Thoracic aorta (tissue), 2 donors: ENCODE results near the gene DHCR24. TPM values are rescaled to one million over a fixed set of nuclear protein-coding genes. Genes with fewer than 3 reads are reported as not detected.

Source experiments
- ATAC-seq: fragments of 150-250 bp; one replicate; pipeline ENCODE4 v1.8.0; 2017; ENCODE audit warnings: low read depth; ENCODE audit not compliant: insufficient number of reproducible peaks, low FRiP score
- DNase-seq: peaks from one replicate; pipeline ENCODE4 v3.0.0-alpha.2; 2020; ENCODE audit warnings: low spot score
- H3K27ac ChIP-seq, 2 donors: fragments of 200-600 bp; sonication (generic); 1 replicate in 1 of 2; 2 replicates in 1 of 2; pipeline ENCODE4 v1.5.1; 2016; ENCODE audit warnings: mild to moderate bottlenecking in 2 of 2, moderate library complexity in 2 of 2
- H3K27me3 ChIP-seq: fragments of 200-600 bp; sonication (generic); replicated peaks from 2 replicates; pipeline ENCODE4 v1.6.0; 2016; ENCODE audit warnings: mild to moderate bottlenecking; ENCODE audit not compliant: insufficient read depth
- H3K36me3 ChIP-seq: fragments of 200-600 bp; sonication (generic); one replicate; pipeline ENCODE4 v1.5.1; 2016
- H3K4me1 ChIP-seq, 2 donors: fragments of 200-600 bp; sonication (generic); 1 replicate in 1 of 2; 2 replicates in 1 of 2; pipeline versions ENCODE4 v1.5.1 to v1.6.0; 2016; ENCODE audit warnings: low read depth in 2 of 2, mild to moderate bottlenecking in 1 of 2; ENCODE audit not compliant: control insufficient read depth in 1 of 2
- H3K4me3 ChIP-seq: fragments of 200-600 bp; sonication (generic); 2 replicates; pipeline ENCODE4 v1.5.1; 2016; ENCODE audit warnings: mild to moderate bottlenecking
- H3K9me3 ChIP-seq: fragments of 200-600 bp; sonication (generic); 2 replicates; pipeline ENCODE4 v1.5.1; 2016
- CTCF ChIP-seq: fragments of 200-600 bp; sonication (generic); IDR thresholded peaks from one replicate; pipeline ENCODE4 v1.5.1; 2019; ENCODE audit warnings: antibody characterized with exemption
- total RNA-seq, 2 donors: library from RNA; depleted of rRNA; stranded (reverse); fragments of >200 nt; gene quantifications; one replicate each; pipeline versions ENCODE4 v1.1.0 to v1.2.3, GENCODE V29; 2016

DHCR24 gene
- total RNA-seq, 2 donors from 2014 or later, result 32.1 to 56.4 TPM

DNA sequence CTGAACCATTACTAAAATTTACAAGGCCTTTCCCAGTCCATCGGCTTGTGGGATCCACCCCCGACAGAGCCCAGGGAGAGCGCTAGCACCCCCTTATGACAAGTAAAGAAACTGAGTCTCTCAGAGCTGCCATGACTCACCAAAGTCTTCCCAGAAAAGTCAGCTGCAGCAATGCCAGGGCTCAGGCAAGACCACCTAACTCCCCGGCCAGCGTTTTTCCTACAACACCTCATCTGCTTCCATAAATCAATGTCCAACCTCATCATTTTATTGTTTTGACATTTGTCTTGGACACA lies 15.0 kb downstream of the DHCR24 start:
- H3K4me1 ChIP-seq, result no peaks in the 10 kb centered on the region
- no peaks in the 10 kb centered on the region for H3K9me3 ChIP-seq
- no peak for TF ChIP-seq CTCF
- DNase-seq, result no peak
- H3K27me3 ChIP-seq, result no peaks in the 10 kb centered on the region
- ATAC-seq, result no peak
- H3K36me3 ChIP-seq, result peaks cover 36% of the 10 kb centered on the region
- no peak overlapping the region for H3K27ac ChIP-seq
- no peak overlapping the region for H3K4me3 ChIP-seq

- H3K27ac ChIP-seq, result no peak overlapping the region
- no peaks in the 10 kb centered on the region for H3K27me3 ChIP-seq
Observed at GRCh38 chr1:54871275-54872035, 15.5 kb downstream of the DHCR24 start.

GRCh38 chr1:54870869-54871268 lies 16.1 kb downstream of the DHCR24 start:
- Histone ChIP-seq H3K4me3 (no peak overlapping the region), H3K27me3 (no peaks in the 10 kb centered on the region), H3K4me1 (no peaks in the 10 kb centered on the region), H3K36me3 (peaks cover 36% of the 10 kb centered on the region), H3K9me3 (no peaks in the 10 kb centered on the region), H3K27ac (no peak overlapping the region)
- DNase-seq, result no peak
- no peak for TF ChIP-seq CTCF
- no peak for ATAC-seq

More at GRCh38 chr1:54871275-54872035, 15.5 kb downstream of the DHCR24 start:
- no peak for TF ChIP-seq CTCF
- H3K4me3 ChIP-seq, result no peak overlapping the region
- no peak for ATAC-seq
- peaks cover 36% of the 10 kb centered on the region for H3K36me3 ChIP-seq
- no peaks in the 10 kb centered on the region for H3K4me1 ChIP-seq
- no peak for DNase-seq
- H3K9me3 ChIP-seq, result no peaks in the 10 kb centered on the region

- no peaks in the 10 kb centered on the region for H3K9me3 ChIP-seq
- no peak for ATAC-seq
- H3K36me3 ChIP-seq, result peaks cover 30% of the 10 kb centered on the region
- H3K4me1 ChIP-seq, result no peaks in the 10 kb centered on the region
- no peaks in the 10 kb centered on the region for H3K27me3 ChIP-seq
- H3K27ac ChIP-seq, result no peak overlapping the region
- no peak for DNase-seq
- H3K4me3 ChIP-seq, result no peak overlapping the region
- TF ChIP-seq CTCF, result no peak
Observed at GRCh38 chr1:54869173-54869851, 17.7 kb downstream of the DHCR24 start.

- DNase-seq, result no peak
- Histone ChIP-seq H3K36me3 (peaks cover 28% of the 10 kb centered on the region), H3K4me1 (no peaks in the 10 kb centered on the region), H3K4me3 (no peak overlapping the region), H3K9me3 (no peaks in the 10 kb centered on the region), H3K27ac (no peak overlapping the region), H3K27me3 (no peaks in the 10 kb centered on the region)
- ATAC-seq, result no peak
- no peak for TF ChIP-seq CTCF
Observed at GRCh38 chr1:54867717-54868057, 19.3 kb downstream of the DHCR24 start.
